GM12878 (cell line): ENCODE results near the gene STK10. TPM values are rescaled to one million over a fixed set of nuclear protein-coding genes. Genes with fewer than 3 reads are reported as not detected.
A peak's percentile ranks its signal among the peaks of the same experiment; 100 is the strongest.

Experiments used
- CHD1 ChIP-seq: IDR thresholded peaks from 2 replicates; pipeline ENCODE4 v1.6.1; 2012; ENCODE audit warnings: low read depth, low read length, improper control_type of control experiment
- CHD2 ChIP-seq: IDR thresholded peaks from 2 replicates; pipeline ENCODE4 v1.6.1; 2011; ENCODE audit warnings: low read depth, low read length, improper control_type of control experiment, borderline replicate concordance
- FOS ChIP-seq: IDR thresholded peaks from 3 replicates; pipeline ENCODE4 v1.6.1; 2011; ENCODE audit warnings: borderline replicate concordance; ENCODE audit not compliant: insufficient read length; ENCODE audit errors: extremely low read depth
- HDAC6 ChIP-seq: fragments of 200-600 bp; sonication (generic); IDR thresholded peaks from one replicate; pipeline ENCODE4 v1.8.0; 2017; ENCODE audit warnings: antibody characterized with exemption; ENCODE audit not compliant: unreplicated experiment
- HDGF ChIP-seq: fragments of 450-650 bp; IDR thresholded peaks from 2 replicates; pipeline ENCODE4 v1.6.1; 2016; ENCODE audit warnings: antibody characterized with exemption
- POLR2AphosphoS2 ChIP-seq: IDR thresholded peaks from 2 replicates; pipeline ENCODE4 v1.6.1; 2011; ENCODE audit warnings: low read depth, mild to moderate bottlenecking, low read length, improper control_type of control experiment, moderate library complexity
- SUZ12 ChIP-seq: fragments of 200-600 bp; sonication (generic); IDR thresholded peaks from one replicate; pipeline ENCODE4 v1.6.1; 2018; ENCODE audit warnings: antibody characterized with exemption, mild to moderate bottlenecking; ENCODE audit not compliant: unreplicated experiment
- TCF7 ChIP-seq: IDR thresholded peaks from 2 replicates; pipeline ENCODE4 v1.6.1; 2014; ENCODE audit warnings: antibody characterized with exemption, borderline replicate concordance
- USF1 ChIP-seq: IDR thresholded peaks from 2 replicates; pipeline ENCODE4 v1.6.1; 2011; ENCODE audit warnings: borderline replicate concordance, low read depth, mild to moderate bottlenecking, moderate library complexity, mixed read lengths, low read length; ENCODE audit not compliant: insufficient read depth; ENCODE audit errors: extremely low read length
- YY1 ChIP-seq: IDR thresholded peaks from 2 replicates; pipeline ENCODE4 v1.6.1; 2011; ENCODE audit warnings: low read depth, mild to moderate bottlenecking, low read length
- ZNF24 ChIP-seq: fragments of 450-650 bp; IDR thresholded peaks from 2 replicates; pipeline ENCODE4 v1.6.1; 2017; ENCODE audit warnings: antibody characterized with exemption, mild to moderate bottlenecking
- ZNF274 ChIP-seq: IDR thresholded peaks from one replicate; pipeline ENCODE4 v1.8.0; 2011; ENCODE audit not compliant: insufficient read length, insufficient read depth
- polyA plus RNA-seq, 11 experiments: library from polyadenylated mRNA; depleted of rRNA in 4 of 11; unstranded in 6 of 11; stranded (reverse) in 5 of 11; fragments of >200 nt; fragmentation: Nextera tagmentation in 4 of 11; fragmentation: Illumina TruSeq in 1 of 11; extraction: Ambion mirVana in 4 of 11; extraction: Trizol in 1 of 11; gene quantifications; 1 replicate in 1 of 11; 2 replicates in 10 of 11; pipeline versions ENCODE4 v1.2.1 to v1.2.3, GENCODE V29; 2011 to 2016; ENCODE audit warnings: inconsistent platforms in 2 of 11, missing spikeins in 2 of 11, low read depth in 1 of 11
- total RNA-seq, 4 experiments: library from RNA; depleted of rRNA in 3 of 4; stranded (reverse); fragments of >200 nt in 3 of 4; fragmentation: Illumina TruSeq in 1 of 4; extraction: Trizol in 1 of 4; gene quantifications; 2 replicates each; pipeline versions ENCODE4 v1.2.1 to v1.2.3, GENCODE V29; 2013 to 2021
- TF ChIP-seq, protein P1 (sequence below): fragments of 450-650 bp; formaldehyde crosslinking; IDR thresholded peaks from 2 replicates; pipeline ENCODE4 v1.5.0; 2022; ENCODE audit warnings: mild to moderate bottlenecking, missing genetic modification characterization
- TF ChIP-seq, protein P2 (sequence below): fragments of 450-650 bp; IDR thresholded peaks from 2 replicates; pipeline ENCODE4 v1.6.1; 2018; ENCODE audit warnings: mild to moderate bottlenecking, low read depth, moderate library complexity; ENCODE audit not compliant: partially characterized antibody
- TF ChIP-seq, protein P3 (sequence below): IDR thresholded peaks from 2 replicates; pipeline ENCODE4 v1.6.1; 2012; ENCODE audit warnings: low read depth, low read length, improper control_type of control experiment
- TF ChIP-seq, protein P4 (sequence below): fragments of 450-650 bp; IDR thresholded peaks from 2 replicates; pipeline ENCODE4 v1.6.1; 2014; ENCODE audit warnings: mild to moderate bottlenecking

STK10 gene
- total and polyA plus RNA-seq, 10 of the 15 experiments (the other 5 are each of a cell fraction or from before 2014, with no cell fraction given), result 14.2 to 96.4 (median 50.6) TPM

- TF ChIP-seq, protein P1, sequence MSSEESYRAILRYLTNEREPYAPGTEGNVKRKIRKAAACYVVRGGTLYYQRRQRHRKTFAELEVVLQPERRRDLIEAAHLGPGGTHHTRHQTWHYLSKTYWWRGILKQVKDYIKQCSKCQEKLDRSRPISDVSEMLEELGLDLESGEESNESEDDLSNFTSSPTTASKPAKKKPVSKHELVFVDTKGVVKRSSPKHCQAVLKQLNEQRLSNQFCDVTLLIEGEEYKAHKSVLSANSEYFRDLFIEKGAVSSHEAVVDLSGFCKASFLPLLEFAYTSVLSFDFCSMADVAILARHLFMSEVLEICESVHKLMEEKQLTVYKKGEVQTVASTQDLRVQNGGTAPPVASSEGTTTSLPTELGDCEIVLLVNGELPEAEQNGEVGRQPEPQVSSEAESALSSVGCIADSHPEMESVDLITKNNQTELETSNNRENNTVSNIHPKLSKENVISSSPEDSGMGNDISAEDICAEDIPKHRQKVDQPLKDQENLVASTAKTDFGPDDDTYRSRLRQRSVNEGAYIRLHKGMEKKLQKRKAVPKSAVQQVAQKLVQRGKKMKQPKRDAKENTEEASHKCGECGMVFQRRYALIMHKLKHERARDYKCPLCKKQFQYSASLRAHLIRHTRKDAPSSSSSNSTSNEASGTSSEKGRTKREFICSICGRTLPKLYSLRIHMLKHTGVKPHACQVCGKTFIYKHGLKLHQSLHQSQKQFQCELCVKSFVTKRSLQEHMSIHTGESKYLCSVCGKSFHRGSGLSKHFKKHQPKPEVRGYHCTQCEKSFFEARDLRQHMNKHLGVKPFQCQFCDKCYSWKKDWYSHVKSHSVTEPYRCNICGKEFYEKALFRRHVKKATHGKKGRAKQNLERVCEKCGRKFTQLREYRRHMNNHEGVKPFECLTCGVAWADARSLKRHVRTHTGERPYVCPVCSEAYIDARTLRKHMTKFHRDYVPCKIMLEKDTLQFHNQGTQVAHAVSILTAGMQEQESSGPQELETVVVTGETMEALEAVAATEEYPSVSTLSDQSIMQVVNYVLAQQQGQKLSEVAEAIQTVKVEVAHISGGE (CRISPR knock-in tag), result no peak
- TF ChIP-seq, protein P2, sequence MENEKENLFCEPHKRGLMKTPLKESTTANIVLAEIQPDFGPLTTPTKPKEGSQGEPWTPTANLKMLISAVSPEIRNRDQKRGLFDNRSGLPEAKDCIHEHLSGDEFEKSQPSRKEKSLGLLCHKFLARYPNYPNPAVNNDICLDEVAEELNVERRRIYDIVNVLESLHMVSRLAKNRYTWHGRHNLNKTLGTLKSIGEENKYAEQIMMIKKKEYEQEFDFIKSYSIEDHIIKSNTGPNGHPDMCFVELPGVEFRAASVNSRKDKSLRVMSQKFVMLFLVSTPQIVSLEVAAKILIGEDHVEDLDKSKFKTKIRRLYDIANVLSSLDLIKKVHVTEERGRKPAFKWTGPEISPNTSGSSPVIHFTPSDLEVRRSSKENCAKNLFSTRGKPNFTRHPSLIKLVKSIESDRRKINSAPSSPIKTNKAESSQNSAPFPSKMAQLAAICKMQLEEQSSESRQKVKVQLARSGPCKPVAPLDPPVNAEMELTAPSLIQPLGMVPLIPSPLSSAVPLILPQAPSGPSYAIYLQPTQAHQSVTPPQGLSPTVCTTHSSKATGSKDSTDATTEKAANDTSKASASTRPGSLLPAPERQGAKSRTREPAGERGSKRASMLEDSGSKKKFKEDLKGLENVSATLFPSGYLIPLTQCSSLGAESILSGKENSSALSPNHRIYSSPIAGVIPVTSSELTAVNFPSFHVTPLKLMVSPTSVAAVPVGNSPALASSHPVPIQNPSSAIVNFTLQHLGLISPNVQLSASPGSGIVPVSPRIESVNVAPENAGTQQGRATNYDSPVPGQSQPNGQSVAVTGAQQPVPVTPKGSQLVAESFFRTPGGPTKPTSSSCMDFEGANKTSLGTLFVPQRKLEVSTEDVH, result no peak
- TF ChIP-seq HDGF (peak; percentile 78; the same call in 1 of the 2 replicates), HDAC6 (no peak), CHD1 (no peak), USF1 (no peak), YY1 (peak; percentile 65; the same call in 1 of the 2 replicates), SUZ12 (no peak), FOS (no peak), ZNF274 (no peak), CHD2 (no peak), ZNF24 (no peak), TCF7 (no peak), POLR2AphosphoS2 (no peak)
- TF ChIP-seq, protein P3, sequence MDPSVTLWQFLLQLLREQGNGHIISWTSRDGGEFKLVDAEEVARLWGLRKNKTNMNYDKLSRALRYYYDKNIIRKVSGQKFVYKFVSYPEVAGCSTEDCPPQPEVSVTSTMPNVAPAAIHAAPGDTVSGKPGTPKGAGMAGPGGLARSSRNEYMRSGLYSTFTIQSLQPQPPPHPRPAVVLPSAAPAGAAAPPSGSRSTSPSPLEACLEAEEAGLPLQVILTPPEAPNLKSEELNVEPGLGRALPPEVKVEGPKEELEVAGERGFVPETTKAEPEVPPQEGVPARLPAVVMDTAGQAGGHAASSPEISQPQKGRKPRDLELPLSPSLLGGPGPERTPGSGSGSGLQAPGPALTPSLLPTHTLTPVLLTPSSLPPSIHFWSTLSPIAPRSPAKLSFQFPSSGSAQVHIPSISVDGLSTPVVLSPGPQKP, result 0 out of 2 replicates have a peak, but pooled peaks have one; percentile 39
- TF ChIP-seq, protein P4, sequence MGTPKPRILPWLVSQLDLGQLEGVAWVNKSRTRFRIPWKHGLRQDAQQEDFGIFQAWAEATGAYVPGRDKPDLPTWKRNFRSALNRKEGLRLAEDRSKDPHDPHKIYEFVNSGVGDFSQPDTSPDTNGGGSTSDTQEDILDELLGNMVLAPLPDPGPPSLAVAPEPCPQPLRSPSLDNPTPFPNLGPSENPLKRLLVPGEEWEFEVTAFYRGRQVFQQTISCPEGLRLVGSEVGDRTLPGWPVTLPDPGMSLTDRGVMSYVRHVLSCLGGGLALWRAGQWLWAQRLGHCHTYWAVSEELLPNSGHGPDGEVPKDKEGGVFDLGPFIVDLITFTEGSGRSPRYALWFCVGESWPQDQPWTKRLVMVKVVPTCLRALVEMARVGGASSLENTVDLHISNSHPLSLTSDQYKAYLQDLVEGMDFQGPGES, result no peak
Measured at GRCh38 chr5:172106511-172107356, 81.3 kb downstream of the STK10 start (continued).
